Retina (tissue), 1 donor: ENCODE data around the gene ACAD11.
A peak's percentile ranks its signal among the peaks of the same experiment; 100 is the strongest.

Source experiments
- DNase-seq: peaks from one replicate; pipeline ENCODE4 v3.0.0-alpha.2; 2016

ACAD11 gene

DNA sequence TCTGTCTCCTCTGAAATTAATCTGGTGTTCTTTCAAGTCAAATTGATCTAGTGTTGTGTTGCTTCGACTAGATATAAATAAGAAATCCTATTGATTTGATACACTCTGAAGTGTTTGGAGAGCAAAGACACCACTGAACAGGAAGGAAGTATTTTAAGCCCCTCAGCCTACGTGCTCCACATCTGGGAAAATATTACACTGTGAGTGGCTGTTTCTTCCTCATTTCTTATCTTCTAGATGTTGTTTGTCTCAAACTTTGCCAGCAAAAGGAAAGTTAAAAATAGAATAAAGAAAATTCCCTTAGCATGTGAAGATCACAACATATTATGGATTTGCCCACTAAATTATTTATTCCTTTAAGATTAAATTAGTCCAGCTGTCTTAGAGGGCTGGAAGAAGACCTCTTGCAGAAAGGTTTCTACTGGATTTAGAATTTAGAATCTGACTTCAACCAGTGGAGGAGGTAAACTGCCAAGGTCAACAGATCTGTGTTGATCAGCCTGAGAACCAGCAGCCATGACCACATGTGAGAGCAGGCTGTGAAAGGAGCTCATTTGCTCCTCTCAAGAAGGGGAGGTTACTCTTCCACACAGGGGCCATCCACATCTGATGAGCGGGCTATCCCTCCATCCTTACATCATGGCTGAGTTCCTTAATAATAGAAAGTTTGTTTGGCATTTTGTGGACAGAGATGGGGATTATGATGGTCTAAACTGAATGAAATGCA is 108.9 kb downstream of the ACAD11 start:
- no peak for DNase-seq

DNA sequence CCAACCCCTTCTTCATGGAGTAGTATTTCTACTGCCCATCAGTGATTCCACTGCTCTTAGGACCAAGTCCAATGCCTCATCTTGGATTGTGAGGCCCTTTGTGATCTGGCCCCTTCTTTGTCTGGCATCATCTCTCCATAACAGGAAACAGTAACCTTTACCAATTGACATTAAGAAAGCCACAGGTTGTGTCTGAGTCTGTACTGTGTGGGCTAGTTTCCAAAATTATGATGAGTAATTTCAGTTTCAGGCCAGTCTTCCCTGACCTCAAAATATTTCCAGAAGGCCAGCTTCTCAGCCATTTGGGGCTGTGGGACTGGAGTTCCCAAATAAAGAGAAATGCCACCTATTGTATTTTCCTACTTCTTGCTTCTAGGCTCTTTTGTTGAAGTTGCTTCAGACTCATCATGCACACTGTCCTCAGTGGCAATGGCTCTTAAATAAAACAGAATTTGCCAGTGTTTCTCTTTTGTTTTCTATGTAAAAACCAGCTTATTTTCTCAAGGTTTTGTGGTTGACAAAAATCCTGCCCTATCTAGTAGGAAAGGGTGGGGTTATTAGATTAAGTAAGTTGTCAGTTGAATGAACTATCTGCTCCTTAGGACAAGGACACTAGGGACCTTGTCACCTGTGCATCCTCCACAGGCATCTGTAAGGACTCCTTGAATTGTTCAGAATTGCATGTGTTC is 109.6 kb downstream of the ACAD11 start:
- DNase-seq = no peak

DNA sequence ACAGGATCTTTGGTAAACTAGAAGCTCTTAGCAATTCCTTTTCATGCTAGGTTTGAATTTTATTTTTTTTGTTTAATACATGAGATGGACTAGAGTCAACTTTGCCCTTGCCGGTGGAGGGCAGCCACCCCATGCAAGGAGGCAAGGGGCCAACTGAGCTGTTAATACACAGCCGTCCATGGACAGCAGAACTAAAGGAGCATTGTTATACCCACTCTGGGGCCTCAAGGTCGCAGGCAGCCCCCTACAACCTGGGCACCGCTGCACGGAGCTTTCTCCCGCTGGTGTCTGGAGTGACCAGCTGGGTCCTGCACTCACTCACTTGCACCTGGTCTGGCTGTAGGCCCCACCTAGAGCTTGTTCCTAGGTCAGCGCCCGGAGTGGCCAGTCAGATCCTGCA is 110.4 kb downstream of the ACAD11 start:
- no peak for DNase-seq

DNA sequence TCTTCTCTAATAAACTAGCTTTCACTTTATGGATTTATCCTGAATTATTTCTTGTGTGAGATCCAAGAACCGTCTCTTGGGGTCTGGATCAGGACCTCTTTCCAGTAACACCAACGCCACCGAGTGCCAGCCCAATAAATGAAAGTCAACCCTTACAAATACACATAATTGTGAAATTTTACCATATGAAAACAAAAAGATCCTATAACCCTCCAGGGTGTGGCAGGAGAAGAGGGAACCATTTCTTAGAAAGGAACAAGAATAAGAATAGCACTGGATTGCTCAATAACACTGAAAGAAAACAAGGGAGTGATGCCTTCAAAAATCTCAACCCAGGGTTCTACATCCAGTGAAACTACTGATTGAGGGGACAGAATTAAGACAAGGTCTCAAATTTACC is 114.1 kb downstream of the ACAD11 start:
- no peak for DNase-seq

DNA sequence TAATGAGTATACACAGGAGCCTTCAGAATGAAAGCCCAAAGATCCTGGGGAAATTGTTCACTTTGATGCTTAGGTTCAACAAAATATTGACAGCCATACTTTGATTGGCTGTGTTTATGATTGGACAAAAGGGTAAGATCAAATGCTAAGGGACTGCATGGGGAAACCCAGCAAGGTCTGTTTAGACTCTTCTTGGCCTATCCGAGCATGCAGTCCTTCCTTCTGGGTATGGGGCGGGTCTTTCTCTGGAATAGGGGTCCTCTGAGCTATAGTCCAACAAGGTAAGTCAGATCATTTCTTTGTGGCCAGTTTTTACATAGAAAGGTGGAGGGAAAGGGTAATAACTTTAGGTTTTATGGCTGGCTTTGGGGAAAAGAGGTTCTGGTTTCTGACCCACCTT is 115.5 kb downstream of the ACAD11 start:
- DNase-seq = no peak

DNA sequence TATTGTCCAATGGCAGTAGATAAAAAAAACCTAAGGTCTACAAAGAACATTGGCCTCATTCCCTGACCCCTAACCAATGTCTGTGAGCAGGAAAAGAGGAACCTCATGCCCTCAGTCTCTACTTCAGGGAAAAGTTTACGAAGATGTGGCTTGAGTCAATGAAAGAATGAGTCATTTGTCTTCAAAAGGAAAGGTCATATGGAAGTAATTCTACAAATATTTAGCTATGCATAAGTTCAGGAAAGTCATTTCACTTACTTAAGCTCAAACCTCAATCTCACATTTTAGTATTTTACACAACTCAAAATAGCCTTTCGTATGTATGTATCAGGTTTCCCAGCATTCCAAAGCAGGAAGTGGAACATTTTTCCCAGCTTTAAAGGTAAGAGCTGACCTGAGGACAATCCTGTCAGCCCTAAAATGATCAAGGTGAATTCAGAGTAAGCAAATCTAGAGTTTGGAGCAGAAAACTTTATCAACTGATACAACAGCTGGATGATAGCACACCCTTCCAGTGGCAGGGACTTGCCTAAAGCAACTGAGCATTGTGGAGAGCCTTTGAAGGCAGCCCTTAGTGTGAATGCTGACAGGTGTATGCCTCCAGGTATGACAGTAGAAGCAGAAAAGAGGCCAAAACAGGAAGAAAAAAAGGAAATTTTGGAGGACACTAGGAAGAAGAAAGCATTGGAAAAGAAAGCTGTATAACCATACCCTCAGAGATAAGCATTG is 116.4 kb downstream of the ACAD11 start:
- DNase-seq = no peak

DNA sequence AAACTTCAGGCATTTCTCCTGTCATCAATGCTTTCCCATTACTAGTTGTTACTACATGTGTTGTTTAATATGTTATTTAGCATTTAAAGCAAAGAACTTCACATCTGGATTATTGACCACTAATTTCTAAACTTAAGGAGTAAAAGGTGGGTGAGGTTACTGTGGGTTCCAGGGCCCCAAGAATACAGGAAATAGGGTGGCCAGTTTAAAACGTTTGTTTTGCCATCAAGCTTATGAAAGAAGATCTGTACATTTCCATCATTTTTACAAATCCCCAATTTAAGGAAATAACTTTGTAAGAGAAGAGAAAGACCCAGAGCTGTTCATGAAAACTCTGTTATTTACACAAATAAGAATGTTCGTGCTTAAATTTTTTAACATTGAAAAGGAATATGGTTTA is 117.0 kb downstream of the ACAD11 start:
- no peak for DNase-seq

DNA sequence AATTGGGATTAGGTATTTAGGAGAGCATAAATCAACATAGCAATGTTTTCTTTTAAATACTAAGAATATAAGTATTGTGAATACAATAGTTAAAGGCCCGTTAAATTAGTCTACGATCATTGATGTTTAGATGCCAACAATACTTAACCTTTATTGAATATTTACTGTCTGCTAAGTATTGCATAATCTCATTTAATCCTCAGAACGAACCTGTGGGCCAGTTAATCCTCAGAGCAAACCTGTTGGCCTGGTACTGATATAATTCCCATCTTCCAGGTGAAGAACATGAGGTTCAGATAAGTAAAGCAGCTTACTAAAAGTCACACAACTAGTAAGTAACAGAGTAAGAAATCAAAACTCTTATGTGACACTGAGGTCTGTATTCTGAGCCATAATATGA is 119.9 kb downstream of the ACAD11 start:
- DNase-seq = no peak

DNA sequence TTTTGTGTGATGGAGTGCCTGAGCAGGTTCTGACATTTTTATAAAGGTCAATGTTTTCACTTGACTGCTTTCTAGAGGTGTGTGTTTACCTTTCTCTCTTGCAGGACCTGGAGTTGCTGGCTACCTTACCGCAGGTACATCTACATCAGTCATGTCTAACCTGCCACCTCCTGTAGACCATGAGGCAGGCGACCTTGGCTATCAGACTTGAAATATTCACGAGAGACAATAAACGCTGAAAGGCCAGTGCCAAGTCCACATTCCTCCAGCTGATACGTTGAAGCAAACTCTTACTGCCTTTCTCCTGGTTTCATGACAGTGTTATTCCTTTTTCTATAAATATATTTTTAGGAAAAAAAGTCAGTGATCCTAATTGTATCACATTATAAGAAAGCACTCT is 121.5 kb downstream of the ACAD11 start:
- no peak for DNase-seq

DNA sequence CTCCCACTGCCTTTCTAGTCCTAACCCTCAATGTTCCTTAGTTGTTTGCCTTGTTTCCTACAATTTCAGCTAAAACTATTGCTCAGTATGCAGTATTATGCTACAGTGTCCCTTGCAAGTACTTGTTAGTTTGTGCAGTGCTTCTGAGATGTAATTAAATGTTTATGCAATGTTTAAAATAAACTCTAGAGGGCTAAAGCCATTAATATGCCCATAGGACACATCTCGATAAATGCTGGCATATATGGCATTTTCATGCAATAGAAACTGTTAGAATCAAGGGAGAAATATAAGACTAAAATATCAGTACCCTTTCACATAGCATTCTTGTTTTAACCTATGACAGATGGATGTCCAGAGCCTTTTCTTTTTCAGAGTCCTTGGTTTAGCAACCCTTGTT is 122.3 kb downstream of the ACAD11 start:
- no peak for DNase-seq

DNA sequence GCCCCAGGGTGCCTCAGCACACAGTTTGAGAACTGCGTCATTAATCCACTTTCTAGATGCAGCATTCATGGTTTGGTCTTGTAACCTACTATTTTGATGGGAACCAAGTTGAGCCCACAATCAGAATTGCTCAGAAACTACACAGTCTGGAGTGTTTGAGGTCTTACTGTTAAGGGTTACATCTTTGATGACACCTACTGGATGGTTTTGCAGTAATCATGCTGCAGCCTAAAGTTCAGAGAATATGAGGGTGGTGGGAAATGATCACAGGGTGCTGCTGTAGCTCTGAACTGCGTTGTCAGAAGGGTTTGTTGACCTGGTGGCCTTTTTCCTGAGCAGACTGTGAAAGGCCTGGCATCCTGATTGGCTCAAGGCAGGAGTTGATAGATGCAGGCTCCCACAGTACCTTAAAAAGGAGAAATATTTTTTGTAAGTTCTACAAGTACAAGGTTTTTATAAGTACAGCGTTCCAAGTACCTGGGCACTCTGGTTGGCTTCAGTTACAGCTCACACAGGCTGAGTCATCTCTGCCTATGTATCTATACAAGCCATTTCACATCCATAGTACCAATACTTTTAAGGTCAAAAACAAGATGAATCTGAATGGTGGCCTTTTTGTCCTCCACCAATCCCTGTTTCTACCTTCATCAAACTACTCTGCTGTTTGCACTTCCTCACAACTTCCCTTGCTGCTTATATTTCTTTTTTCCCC is 123.0 kb downstream of the ACAD11 start:
- no peak for DNase-seq

DNA sequence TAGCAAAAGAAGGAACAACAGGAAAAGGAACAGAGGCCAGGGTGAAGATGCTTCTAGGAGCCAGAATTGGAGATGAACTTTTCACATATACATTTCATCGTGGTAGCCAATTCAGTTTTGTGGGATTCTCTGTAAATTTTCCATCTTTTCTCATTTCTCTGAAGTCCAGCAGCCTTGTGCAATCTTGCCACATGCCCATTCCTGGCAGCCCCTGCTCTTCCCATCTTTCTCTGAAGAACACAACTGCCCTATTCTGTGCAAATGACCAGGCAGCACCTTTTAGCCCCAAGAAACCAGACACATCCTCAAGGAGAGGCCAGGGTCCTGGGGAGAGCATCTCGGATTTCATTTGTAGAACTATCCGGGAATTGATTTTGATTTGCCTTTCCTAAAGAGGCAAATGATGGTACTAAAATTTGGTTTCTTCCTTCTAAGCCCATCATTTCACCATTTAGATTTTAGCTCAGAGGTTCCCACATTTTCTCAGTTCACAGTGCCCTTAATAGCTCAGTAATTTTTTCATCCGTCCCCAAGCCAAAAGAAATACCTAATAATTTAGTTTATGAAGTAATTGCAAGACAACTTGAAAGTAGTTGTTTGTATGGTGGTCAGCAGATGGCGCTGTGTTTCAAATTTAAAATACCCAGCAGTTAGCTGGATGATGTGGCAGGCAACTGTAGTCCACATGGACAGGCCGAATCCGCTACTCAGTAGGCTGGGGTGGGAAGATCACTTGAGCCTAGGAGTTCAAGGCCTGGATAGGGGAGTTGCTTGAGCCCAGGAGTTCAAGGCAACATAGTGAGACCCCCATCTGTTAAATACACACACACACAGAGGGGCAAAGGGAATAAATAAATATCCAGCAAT is 123.8 kb downstream of the ACAD11 start:
- peak; percentile 40 for DNase-seq

DNA sequence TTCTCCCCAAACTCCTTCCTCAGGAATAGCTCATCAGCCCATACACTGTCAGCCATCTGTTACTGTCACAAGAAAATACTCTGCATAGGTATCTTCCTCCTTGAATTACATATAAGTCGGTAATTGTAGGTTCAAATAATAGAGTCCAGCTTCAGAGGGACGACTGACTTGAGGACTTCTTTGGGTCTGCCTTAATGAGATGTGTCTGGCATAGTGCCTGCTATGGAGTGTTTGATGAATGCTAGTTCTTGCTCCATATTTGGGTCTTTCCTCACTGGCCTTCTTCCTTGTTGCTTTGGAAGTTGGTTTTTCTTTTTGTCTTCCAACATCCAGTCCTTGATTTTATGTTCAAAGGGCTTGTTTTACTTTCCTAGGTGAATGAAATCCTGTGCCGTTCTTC is 129.0 kb downstream of the ACAD11 start:
- no peak for DNase-seq

DNA sequence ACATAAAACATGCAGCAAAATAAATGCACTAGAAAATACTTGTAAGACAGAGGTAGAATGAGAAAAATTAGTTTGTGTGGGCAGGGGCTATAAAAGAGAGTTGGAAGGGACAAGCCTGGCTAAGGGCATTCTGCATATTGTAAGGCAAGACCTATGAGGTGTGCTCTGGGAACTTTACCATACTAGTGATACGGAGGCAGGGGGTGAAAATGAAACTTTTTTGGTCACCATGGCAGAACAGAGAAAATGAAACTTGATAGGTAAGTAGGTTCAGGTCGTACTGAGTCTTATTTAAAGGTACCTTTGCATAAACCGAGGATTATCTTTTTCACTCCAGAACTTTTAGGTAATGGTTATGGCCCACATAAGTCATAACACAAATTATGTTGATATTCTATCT is 137.3 kb downstream of the ACAD11 start:
- DNase-seq = no peak

DNA sequence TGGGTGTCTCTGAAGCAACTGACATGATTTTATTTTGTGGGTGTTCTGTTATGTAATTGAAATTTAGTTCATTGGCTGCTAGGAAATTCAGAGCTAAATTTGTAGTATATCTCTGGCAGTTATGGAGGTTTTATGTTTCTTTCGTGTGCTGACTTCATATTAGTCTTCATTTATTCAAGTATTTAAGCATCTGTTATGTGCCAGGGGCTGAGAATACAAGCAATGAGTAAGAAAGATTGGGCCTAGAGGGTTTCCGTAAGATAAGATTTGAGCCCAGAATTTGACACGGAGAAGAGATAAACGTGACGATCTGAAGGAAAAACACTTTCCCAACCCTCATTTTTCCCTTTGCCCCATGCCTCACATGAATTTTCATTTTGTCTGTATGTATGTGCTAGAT is 137.7 kb downstream of the ACAD11 start:
- no peak for DNase-seq

DNA sequence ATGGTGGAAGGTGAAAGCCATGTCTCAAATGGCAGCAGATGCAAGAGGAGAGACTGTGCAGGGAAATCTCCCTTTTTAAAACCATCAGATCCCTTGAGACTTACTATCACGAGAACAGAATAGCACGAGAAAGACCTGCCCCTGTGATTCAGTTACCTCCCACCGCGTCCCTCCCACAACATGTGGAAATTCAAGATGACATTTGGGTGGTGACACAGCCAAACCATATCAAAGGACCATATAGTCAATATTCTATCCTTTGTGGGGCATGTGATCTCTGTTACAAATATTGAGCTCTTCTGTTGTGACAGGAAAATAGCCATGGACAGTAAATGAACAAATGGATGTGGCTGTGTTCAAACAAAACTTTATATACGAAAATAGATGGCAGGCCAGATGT is 139.7 kb downstream of the ACAD11 start:
- DNase-seq = no peak

DNA sequence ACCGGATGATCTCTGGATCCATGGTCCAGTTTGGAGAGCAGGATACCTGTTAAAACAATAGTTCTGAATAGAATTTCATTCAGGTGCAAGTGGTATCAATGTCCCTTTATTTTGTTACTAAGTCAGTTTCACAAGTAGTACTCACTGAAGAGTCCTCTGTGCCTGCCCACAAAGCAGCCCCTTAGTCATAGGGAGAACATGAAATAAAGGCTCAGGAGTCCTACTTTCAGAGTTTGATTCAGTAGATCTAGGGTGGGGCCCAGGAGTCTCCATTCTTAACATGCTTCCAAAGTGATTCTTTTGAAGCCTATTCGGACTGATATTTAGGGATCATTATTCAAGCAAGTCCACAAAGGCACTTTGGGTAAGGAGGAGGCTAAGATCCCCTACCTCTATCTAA is 142.3 kb downstream of the ACAD11 start:
- DNase-seq = no peak

DNA sequence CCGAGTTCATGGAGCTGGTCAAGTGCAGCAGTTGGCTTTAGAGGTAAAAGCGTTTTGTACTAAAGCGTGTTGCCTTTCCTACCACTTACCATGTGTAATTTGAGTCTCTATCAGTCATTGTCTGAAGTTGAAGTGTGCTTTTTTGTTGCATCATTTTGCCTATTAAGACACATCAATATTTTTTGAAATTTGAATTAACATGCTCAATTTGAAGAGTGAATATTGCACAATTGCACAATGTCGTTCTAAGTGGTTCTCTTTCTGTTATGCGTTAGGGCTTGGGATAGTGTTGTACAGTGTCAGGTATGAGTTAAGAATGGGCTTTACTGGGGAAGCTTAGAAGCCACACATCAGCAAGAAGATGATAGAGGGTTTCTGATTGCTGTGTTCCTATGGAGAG is 146.6 kb downstream of the ACAD11 start:
- no peak for DNase-seq

DNA sequence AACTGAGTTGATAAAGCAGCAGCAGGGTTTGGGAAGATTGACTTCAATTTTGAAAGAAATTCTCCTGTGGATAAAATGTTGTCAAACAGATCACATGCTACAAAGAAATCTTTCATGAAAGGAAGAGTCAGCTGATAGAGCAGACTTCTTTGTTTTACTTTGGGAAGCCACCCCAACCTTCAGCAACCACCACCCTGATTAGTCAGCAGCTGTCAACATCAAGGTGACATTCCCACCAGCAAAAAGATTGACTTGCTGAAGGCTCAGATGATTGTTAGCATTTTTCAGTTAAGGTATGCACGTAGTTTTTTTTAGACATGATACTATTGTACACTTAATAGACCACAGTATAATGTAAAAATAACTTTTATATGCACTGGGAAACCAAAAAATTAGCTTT is 150.1 kb downstream of the ACAD11 start:
- no peak for DNase-seq

DNA sequence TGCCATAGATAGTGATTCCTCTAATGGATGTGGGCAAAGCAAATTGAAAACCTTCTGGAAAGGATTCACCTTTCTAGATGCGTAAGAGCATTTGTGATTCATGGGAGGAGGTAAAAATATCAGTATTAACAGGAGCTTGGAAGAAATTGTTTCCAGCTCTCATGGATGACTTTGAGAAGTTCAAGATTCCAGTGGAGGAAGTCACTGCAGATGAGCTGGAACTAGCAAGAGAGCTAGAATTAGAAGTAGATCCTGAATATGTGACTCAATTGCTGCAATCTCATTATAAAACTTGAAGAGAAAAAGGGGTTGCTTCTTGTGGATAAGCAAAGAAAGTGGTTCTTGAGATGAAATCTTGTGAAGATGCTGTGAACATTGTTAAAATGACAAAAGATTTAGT is 150.5 kb downstream of the ACAD11 start:
- no peak for DNase-seq
